ENCODE data around the gene SLC25A20.

DNA sequence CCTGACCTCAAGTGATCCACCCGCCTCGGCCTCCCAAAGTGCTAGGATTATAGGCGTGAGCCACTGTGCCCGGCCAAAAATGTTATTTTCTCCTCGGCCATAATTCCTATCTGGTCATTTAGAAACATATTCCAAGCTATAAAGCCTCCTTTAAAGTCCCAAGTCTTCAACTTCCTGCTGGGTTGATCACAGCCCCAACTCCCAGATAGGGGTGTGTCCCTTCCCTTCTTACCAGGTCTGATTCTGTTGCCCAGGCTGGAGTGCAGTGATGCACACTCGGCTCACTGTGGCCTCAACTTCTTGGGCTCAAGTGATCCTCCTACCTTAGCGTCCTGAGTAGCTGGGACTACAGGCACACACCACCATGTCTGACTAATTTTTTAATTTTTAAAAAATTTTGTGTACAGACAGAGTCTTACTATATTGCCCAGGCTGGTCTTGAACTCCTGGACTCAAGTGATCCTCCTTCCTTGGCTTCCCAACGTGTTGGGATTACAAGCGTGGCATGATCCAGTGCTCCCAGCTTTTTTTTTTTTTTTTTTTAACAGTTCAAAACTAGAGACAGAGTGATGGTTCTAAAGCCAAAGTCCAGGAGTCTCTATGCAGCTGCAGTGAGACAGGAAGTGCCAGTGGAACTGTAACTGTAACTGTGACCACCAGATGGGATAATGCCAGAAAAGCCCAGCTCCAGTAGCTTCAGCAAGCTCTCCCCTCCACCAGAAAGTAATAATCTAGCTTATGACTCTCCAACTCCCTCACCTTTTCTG, 42.8 kb downstream of the SLC25A20 start:
- TF ChIP-seq, protein P1, sequence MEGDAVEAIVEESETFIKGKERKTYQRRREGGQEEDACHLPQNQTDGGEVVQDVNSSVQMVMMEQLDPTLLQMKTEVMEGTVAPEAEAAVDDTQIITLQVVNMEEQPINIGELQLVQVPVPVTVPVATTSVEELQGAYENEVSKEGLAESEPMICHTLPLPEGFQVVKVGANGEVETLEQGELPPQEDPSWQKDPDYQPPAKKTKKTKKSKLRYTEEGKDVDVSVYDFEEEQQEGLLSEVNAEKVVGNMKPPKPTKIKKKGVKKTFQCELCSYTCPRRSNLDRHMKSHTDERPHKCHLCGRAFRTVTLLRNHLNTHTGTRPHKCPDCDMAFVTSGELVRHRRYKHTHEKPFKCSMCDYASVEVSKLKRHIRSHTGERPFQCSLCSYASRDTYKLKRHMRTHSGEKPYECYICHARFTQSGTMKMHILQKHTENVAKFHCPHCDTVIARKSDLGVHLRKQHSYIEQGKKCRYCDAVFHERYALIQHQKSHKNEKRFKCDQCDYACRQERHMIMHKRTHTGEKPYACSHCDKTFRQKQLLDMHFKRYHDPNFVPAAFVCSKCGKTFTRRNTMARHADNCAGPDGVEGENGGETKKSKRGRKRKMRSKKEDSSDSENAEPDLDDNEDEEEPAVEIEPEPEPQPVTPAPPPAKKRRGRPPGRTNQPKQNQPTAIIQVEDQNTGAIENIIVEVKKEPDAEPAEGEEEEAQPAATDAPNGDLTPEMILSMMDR (IDR thresholded peaks at IDR 0.05): no peak
- TF ChIP-seq POLR2A (IDR thresholded peaks at IDR 0.05): no peak

Measured in heart left ventricle (tissue), 13 donors.